Mesenteric fat pad (tissue), 1 donor: ENCODE results near the gene RRP9. TPM values are rescaled to one million over a fixed set of nuclear protein-coding genes. Genes with fewer than 3 reads are reported as not detected.
A peak's percentile ranks its signal among the peaks of the same experiment; 100 is the strongest.
"Not testable (repeated sequence)": the region's sequence is repeated elsewhere in the genome, so short reads cannot be mapped to it uniquely, and the experiment has no call there.

Experiments used
- DNase-seq: peaks from one replicate; pipeline ENCODE4 v3.0.0-alpha.2; 2020; ENCODE audit warnings: low spot score
- long read RNA-seq: library from polyadenylated mRNA; unstranded; transcript quantifications from one replicate; pipeline ENCODE4 v2.0.0, GENCODE V29; 2020
- total RNA-seq: library from RNA; stranded (reverse); fragmentation: NEBNext Ultra II Directional; extraction: Animal tissue kit (Norgen Biotek cat#: 25700); gene quantifications from one replicate; pipeline ENCODE4 v1.2.1, GENCODE V29; 2021
- donor health status: DM: yes; HTN: yes; CAD: no.

RRP9 gene, protein sequence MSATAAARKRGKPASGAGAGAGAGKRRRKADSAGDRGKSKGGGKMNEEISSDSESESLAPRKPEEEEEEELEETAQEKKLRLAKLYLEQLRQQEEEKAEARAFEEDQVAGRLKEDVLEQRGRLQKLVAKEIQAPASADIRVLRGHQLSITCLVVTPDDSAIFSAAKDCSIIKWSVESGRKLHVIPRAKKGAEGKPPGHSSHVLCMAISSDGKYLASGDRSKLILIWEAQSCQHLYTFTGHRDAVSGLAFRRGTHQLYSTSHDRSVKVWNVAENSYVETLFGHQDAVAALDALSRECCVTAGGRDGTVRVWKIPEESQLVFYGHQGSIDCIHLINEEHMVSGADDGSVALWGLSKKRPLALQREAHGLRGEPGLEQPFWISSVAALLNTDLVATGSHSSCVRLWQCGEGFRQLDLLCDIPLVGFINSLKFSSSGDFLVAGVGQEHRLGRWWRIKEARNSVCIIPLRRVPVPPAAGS
- 29.0 TPM for total RNA-seq
- long read RNA-seq, transcript RRP9-201 (15 exons, 1,578 nt), result major isoform, 153 of 188 reads
- long read RNA-seq, partial matches to known transcripts, result 7 of 188 reads
- long read RNA-seq, other reads (novel, unspliced or antisense), result 28 of 188 reads

GRCh38 chr3:51941798-51942602 is at the start of gene RRP9, which contains the start of gene PARP3:
Gene RRP9, minus strand, starts transcription at chr3:51941904. Its CDS starts 37 bp downstream, at chr3:51941867.
Gene PARP3, plus strand, starts transcription at chr3:51942363. Its CDS starts 993 bp downstream, at chr3:51943356.
- peak; percentile 99 for DNase-seq

GRCh38 chr3:51990501-51990971 is 48.8 kb upstream of the RRP9 start:
- not testable (repeated sequence) for DNase-seq

DNA sequence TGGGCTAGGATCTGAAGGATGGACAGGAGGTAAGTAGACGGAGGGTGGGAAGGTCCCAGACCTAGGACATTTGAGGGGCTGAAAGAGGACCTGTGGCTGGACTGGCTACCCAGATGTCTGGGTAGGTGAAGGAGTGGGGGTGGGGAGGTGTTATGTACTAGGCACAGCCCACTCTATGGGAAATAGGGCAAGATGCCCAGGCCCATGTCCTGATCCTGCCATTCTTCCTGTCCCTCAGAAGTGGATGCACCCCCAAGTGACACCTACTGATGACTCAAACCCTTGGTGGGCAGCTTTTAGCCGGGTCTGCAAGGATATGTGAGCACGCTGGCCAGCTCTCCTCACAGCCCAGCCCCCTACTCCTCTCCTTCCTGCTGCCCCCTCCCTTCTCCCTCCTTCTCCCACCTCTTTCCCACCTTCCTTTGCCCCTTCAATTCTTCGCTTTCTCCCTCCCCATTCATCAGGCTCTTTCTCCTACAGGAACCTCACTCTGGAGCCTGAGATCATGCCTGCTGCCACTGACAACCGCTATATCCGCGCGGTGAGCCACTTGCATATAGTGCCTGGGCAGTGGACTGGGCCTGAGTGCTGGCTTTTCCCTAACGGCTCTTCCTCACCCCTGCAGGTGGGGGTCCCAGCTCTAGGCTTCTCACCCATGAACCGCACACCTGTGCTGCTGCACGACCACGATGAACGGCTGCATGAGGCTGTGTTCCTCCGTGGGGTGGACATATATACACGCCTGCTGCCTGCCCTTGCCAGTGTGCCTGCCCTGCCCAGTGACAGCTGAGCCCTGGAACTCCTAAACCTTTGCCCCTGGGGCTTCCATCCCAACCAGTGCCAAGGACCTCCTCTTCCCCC is 46.8 kb upstream of the RRP9 start:
- no peak for DNase-seq

DNA sequence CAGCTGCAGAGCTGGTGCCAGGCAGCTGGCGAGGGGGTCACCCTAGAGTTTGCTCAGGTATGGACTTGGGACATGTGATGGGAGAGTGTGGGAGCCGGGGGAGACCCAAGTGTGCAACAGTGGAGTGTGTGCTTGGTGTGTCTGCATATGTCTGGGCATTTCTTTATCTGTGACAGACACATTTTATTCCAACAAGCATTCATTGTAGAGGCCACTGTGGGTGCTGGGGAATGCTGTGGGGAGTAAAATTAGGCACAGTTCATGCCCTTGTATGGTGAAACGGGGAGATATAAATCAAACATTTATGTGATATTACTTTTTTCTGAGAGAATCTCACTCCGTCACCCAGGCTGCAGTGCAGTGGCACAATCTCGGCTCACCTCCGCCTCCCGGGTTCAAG is 45.9 kb upstream of the RRP9 start:
- no peak for DNase-seq

- DNase-seq, result no peak
Observed at GRCh38 chr3:51986010-51986947, 44.6 kb upstream of the RRP9 start.

- no peak for DNase-seq
Observed at GRCh38 chr3:51985063-51985462, 43.4 kb upstream of the RRP9 start.

- DNase-seq, result no peak
Observed at GRCh38 chr3:51984269-51984647, 42.6 kb upstream of the RRP9 start.

DNA sequence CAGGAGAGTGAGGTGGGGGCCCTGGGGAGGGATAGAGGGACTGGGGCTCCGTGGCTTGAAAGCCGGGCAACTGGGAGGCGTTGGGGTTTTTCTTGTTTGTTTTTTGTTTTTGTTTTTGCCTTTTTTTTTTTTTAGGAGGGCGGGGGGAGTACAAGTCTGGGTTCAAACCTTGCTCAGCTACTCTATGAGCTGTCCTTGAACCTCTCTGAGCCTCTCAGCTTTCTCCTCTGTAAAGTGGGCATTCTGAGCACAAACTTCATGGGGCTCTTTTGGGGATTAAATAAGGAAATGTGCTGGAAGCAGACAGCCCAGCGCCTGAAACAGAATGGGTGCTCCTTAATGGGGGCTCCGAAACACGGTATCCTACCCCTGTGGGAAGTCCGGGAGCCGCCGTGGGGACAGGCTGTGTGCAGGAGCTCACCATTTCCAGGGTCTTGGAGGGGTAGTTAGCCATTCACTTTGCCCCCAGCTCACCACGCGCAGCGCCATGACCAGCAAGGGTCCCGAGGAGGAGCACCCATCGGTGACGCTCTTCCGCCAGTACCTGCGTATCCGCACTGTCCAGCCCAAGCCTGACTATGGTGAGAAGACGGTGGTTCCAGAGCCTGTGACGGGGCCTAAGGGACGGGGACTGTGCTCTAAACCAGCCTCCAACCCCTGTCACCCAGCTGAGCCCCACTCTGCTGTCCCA is 42.0 kb upstream of the RRP9 start:
- no peak for DNase-seq

GRCh38 chr3:51982838-51983577 is 41.3 kb upstream of the RRP9 start, which contains the start of gene ACY1:
Gene ACY1, plus strand, starts transcription at chr3:51983535. Its CDS starts 530 bp downstream, at chr3:51984065.
- peak; percentile 97 for DNase-seq

DNA sequence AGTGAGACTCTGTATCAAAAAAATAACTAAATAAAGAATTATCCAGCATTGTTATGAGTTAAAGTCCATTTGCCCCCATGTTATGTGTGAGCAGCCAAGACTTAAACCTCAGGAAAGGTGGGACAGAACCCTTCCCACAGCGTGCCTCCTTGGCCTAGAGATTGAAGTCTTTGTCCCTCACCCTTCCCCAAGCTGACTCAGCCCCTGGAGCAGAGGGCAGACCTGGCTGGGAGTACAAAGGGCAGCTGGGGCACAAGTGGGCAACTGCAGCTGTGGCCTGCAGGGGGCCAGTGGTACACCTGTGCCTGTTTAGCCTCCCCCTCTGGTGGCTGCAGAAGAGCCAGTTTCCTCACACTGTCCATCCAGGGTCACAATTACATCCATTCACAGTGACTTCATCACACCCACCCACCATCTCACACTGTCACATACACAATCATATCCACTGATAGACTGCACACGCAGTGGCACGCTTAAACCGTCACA is 40.7 kb upstream of the RRP9 start:
- no peak for DNase-seq

DNA sequence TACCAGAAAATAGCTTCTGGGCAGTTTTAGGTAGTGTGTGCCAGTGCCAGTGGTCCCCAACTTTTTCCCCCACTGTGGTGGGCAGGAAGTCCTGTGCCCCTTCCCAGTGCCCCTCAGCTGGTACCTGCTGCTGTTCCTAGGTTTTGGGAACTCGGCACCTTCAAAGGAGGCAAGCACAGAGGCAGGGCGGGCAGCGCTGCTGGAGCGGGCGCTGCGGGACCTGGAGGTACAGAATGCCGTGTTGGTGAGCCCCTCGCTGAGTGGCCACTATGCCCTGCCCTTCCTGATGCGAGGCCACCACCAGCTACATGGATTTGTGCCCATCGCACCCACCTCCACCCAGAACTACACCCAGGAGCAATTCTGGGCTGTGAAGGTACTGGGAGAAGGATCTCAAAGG is 38.5 kb upstream of the RRP9 start:
- no peak for DNase-seq

GRCh38 chr3:51978143-51978502 is 36.4 kb upstream of the RRP9 start:
- no peak for DNase-seq

- no peak for DNase-seq
Observed at GRCh38 chr3:51977446-51978142, 35.9 kb upstream of the RRP9 start.

DNA sequence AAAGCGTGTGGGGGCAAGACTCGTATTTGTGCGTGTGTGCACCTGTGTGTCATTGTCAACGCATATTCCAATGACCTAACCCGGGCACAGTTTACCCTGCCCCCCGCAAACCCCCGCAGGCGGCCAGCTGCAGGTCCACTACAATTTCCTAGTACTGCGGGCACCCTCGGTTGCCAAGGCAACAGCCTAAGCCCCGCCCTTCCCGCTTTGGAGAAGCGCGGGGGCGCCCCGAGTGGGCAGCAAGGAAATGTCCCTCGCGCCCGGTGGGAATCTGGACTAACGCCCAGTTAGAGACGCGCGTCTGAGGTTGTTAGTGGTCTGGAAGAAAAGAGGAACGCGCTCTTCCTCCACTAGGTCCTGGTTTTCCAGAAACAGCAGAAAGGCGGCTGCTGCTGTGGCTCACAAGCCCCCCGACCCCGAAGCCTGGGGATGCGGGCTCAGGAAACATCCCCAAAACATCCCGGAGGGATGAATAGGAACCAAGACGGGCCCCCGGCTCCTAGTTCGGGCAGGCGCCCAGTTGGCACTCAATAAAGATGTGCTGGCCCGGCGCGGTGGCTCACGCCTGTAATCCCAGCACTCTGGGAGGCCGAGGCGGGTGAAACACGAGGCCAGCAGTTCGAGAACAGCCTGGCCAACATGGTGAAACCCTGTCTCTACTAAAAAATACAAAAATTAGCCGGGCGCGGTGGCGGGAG is 34.3 kb upstream of the RRP9 start:
- no peak for DNase-seq

DNA sequence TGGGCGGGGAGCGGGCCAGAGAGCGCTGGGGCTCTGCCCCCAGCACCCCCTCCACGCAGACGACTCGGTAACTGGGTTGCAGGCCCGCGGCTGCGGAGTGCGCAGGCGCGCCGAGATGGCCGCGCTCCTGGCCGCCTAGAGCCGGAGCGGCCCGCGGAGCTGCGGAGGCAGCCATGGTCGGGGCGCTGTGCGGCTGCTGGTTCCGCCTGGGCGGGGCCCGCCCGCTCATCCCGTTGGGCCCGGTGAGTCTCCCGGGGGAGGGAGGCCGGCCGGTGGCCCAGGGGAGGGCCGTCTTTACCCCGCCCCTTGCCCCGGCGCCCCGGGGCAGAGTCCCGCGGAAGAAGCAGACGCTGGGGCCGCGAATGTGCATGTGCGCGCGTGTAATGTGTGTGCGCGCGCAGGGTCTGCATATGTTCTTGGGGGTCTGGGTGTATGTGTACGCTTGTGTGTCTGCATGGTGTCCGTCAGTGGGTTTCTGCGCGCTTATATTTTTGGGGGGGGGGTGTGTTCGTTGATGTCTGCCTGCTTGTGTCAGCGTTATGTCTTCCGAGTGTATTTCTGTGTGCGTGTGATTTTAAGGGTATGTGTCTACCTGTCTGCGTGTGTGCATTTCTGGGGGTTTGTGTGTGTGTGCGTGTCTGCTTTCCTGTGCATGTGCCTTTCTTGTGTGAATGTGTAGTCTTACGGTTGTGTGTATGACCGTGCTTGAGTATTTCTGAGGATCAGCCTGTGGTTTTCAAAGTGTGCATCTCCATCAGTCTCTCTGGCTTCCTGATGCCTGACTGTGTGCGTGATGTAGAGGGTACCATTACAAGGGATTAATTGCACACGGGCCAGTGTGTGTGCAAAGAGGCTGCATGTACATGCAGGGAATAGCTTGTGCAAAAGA is 33.5 kb upstream of the RRP9 start, which contains the start of gene ABHD14A:
Gene ABHD14A (plus strand): TSS at position 102 of the 889 bp plus-strand sequence. CDS start 72 bp downstream, at position 174.
- DNase-seq, result no peak
